Measurements from ENCODE around the gene FAM78A.
"Not testable (repeated sequence)": the region's sequence is repeated elsewhere in the genome, so short reads cannot be mapped to it uniquely, and the experiment has no call there.

The FAM78A gene

GRCh38 chr9:131236161-131236560 lies 40.1 kb downstream of the FAM78A start:
- DNase-seq: no peak

GRCh38 chr9:131235480-131235851 lies 40.8 kb downstream of the FAM78A start:
- no peak for DNase-seq

GRCh38 chr9:131234799-131235479 lies 41.4 kb downstream of the FAM78A start:
- no peak for DNase-seq

- no peak for DNase-seq
Measured at GRCh38 chr9:131233995-131234394, 42.3 kb downstream of the FAM78A start.

GRCh38 chr9:131233556-131233955 lies 42.8 kb downstream of the FAM78A start:
- no peak for DNase-seq

- no peak for DNase-seq
Measured at GRCh38 chr9:131228988-131229387, 47.3 kb downstream of the FAM78A start.

- DNase-seq: peak; percentile 21 to 32
Measured at GRCh38 chr9:131227959-131228460, 48.3 kb downstream of the FAM78A start.

GRCh38 chr9:131227112-131227958 lies 49.0 kb downstream of the FAM78A start:
- DNase-seq: no peak

- DNase-seq: no peak
Measured at GRCh38 chr9:131226226-131226625, 50.1 kb downstream of the FAM78A start.

- no peak for DNase-seq
Measured at GRCh38 chr9:131222460-131222859, 53.9 kb downstream of the FAM78A start.

- no peak for DNase-seq
Measured at GRCh38 chr9:131220485-131220884, 55.8 kb downstream of the FAM78A start.

GRCh38 chr9:131218370-131218769 lies 57.9 kb downstream of the FAM78A start:
- DNase-seq: no peak

- no peak for DNase-seq
Measured at GRCh38 chr9:131217331-131218031, 58.8 kb downstream of the FAM78A start.

GRCh38 chr9:131216806-131217205 lies 59.5 kb downstream of the FAM78A start:
- DNase-seq: peak in 1 of 2 donors; percentile 67

- no peak for DNase-seq
Measured at GRCh38 chr9:131214876-131215275, 61.4 kb downstream of the FAM78A start.

GRCh38 chr9:131214286-131214856 lies 61.9 kb downstream of the FAM78A start:
- DNase-seq: no peak

- DNase-seq: not testable (repeated sequence)
Measured at GRCh38 chr9:131211920-131212319, 64.4 kb downstream of the FAM78A start.
